NT2/D1 (cell line): ENCODE results near the gene CELSR1.
A peak's percentile ranks its signal among the peaks of the same experiment; 100 is the strongest.

Experiments
- DNase-seq: peaks from one replicate; pipeline ENCODE4 v3.0.0-alpha.2; 2011; ENCODE audit warnings: low read depth, low spot score
- H3K27me3 ChIP-seq: 2 replicates; pipeline ENCODE4 v1.6.0; 2011; ENCODE audit warnings: mild to moderate bottlenecking; ENCODE audit not compliant: insufficient read length, insufficient read depth
- H3K36me3 ChIP-seq: 2 replicates; pipeline ENCODE4 v1.6.1; 2011; ENCODE audit warnings: mild to moderate bottlenecking, low read length, mixed read lengths; ENCODE audit not compliant: insufficient read depth, insufficient read length
- H3K4me1 ChIP-seq: 2 replicates; pipeline ENCODE4 v1.5.1; 2011; ENCODE audit not compliant: insufficient read depth, insufficient read length
- H3K4me3 ChIP-seq: 2 replicates; pipeline ENCODE4 v1.5.1; 2011; ENCODE audit warnings: low read depth; ENCODE audit not compliant: insufficient read length
- H3K9ac ChIP-seq: 2 replicates; pipeline ENCODE4 v1.6.0; 2011; ENCODE audit warnings: low read depth; ENCODE audit not compliant: insufficient read length
- H3K9me3 ChIP-seq: 2 replicates; pipeline ENCODE4 v1.5.1; 2011; ENCODE audit warnings: mild to moderate bottlenecking, low read length; ENCODE audit not compliant: insufficient read depth
- SUZ12 ChIP-seq: IDR thresholded peaks from 2 replicates; pipeline ENCODE4 v1.6.1; 2011; ENCODE audit not compliant: insufficient read length, insufficient read depth; ENCODE audit errors: extremely low read depth
- YY1 ChIP-seq: IDR thresholded peaks from 2 replicates; pipeline ENCODE4 v1.6.1; 2011; ENCODE audit not compliant: insufficient read length, insufficient read depth
- ZNF274 ChIP-seq: IDR thresholded peaks from 2 replicates; pipeline ENCODE4 v1.6.1; 2011; ENCODE audit warnings: mild to moderate bottlenecking, low read depth, low read length

Gene CELSR1

GRCh38 chr22:46582281-46582933, 45.0 kb upstream of the CELSR1 start:
- Histone ChIP-seq H3K27me3 (peaks cover 14% of the 10 kb centered on the region), H3K36me3 (no peaks in the 10 kb centered on the region), H3K4me3 (no peak overlapping the region), H3K4me1 (peaks cover 28% of the 10 kb centered on the region), H3K9me3 (no peaks in the 10 kb centered on the region), H3K9ac (no peak overlapping the region)
- TF ChIP-seq ZNF274 (no peak), YY1 (no peak), SUZ12 (no peak)
- no peak for DNase-seq

GRCh38 chr22:46581538-46582244, 44.3 kb upstream of the CELSR1 start:
- H3K36me3 ChIP-seq = no peaks in the 10 kb centered on the region
- H3K4me1 ChIP-seq = peaks cover 26% of the 10 kb centered on the region
- TF ChIP-seq SUZ12 (no peak), YY1 (no peak), ZNF274 (no peak)
- no peak overlapping the region for H3K4me3 ChIP-seq
- no peaks in the 10 kb centered on the region for H3K9me3 ChIP-seq
- no peak overlapping the region for H3K9ac ChIP-seq
- no peak for DNase-seq
- peaks cover 14% of the 10 kb centered on the region for H3K27me3 ChIP-seq

- peaks cover 14% of the 10 kb centered on the region for H3K27me3 ChIP-seq
- H3K9me3 ChIP-seq = no peaks in the 10 kb centered on the region
- H3K36me3 ChIP-seq = no peaks in the 10 kb centered on the region
- no peak overlapping the region for H3K9ac ChIP-seq
- DNase-seq = no peak
- TF ChIP-seq ZNF274 (no peak), YY1 (no peak), SUZ12 (no peak)
- H3K4me3 ChIP-seq = no peak overlapping the region
- H3K4me1 ChIP-seq = peaks cover 29% of the 10 kb centered on the region
Observed at GRCh38 chr22:46580940-46581537, 43.6 kb upstream of the CELSR1 start.

GRCh38 chr22:46579751-46580449, 42.5 kb upstream of the CELSR1 start:
- Histone ChIP-seq H3K9ac (peak overlapping the region; percentile 32), H3K9me3 (no peaks in the 10 kb centered on the region), H3K4me1 (peaks cover 33% of the 10 kb centered on the region), H3K4me3 (no peak overlapping the region), H3K27me3 (peaks cover 11% of the 10 kb centered on the region), H3K36me3 (no peaks in the 10 kb centered on the region)
- TF ChIP-seq ZNF274 = no peak
- TF ChIP-seq SUZ12 = no peak
- TF ChIP-seq YY1 = no peak
- DNase-seq = no peak

GRCh38 chr22:46578824-46579561, 41.6 kb upstream of the CELSR1 start:
- Histone ChIP-seq H3K4me1 (peaks cover 30% of the 10 kb centered on the region), H3K36me3 (no peaks in the 10 kb centered on the region), H3K4me3 (no peak overlapping the region), H3K9ac (no peak overlapping the region), H3K27me3 (peaks cover 10% of the 10 kb centered on the region), H3K9me3 (no peaks in the 10 kb centered on the region)
- no peak for DNase-seq
- no peak for TF ChIP-seq ZNF274
- TF ChIP-seq YY1 = no peak
- TF ChIP-seq SUZ12 = no peak

- TF ChIP-seq ZNF274 (no peak), SUZ12 (no peak), YY1 (no peak)
- no peaks in the 10 kb centered on the region for H3K9me3 ChIP-seq
- H3K9ac ChIP-seq = peak overlapping the region; percentile 50
- peaks cover 29% of the 10 kb centered on the region for H3K4me1 ChIP-seq
- H3K27me3 ChIP-seq = peaks cover 5% of the 10 kb centered on the region
- no peak for DNase-seq
- H3K36me3 ChIP-seq = no peaks in the 10 kb centered on the region
- peak overlapping the region; percentile 59 for H3K4me3 ChIP-seq
Observed at GRCh38 chr22:46578251-46578823, 40.9 kb upstream of the CELSR1 start.
